NCI-H2227 (cell line): ENCODE data around the gene YDJC.
"Not testable (repeated sequence)": the region's sequence is repeated elsewhere in the genome, so short reads cannot be mapped to it uniquely, and the experiment has no call there.

ENCODE experiments used
- DNase-seq: peaks from one replicate; lab custom pipeline; 2025; ENCODE audit not compliant: unreplicated experiment; lab: John Stamatoyannopoulos, UW

The YDJC gene

DNA sequence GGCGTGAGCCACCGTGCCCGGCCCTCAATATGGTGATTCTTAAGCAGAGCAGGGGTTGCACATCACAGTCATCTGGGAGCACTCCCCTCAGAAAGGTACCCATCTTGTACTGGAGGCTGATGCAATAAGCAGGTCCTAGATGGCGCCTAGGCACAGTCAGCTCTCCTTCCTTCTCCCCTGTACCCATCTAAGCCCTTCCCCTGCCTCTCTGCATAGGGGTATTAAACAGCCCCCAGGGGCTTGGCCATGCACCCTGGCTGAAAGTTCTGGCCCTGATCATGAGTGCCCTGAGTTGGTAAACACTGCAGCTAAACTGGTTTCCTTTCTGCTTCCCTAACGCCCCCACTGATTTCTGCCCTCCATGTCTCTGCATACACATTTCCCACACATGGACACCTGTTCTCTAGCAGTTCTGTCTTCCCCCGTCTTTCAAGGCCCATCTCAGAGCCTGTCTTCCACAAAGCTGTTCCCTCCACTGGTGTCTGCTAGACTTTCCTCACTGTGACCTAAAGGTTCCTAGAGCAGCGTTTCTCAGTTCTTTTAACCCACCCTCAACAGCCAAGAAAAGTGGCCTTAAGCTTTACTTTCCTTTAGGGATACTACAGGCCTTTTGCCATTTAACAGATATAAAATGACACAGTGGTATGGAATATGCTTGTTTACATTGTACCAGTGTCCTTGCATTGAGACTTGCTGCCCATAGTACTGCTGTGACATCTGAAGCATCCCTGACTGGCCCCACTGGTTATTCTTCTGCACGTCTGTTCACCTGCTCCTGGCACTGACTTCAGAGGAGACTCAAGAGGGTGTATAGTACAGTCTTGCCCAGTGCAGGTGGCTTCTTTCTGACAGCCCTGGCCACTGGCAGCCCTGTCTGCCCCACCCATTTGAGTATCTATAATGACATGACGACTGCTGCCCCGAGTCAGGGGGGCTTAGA, 46.8 kb downstream of the YDJC start:
- no peak for DNase-seq

GRCh38 chr22:21581009-21581713, 48.7 kb downstream of the YDJC start:
- DNase-seq: not testable (repeated sequence)

DNA sequence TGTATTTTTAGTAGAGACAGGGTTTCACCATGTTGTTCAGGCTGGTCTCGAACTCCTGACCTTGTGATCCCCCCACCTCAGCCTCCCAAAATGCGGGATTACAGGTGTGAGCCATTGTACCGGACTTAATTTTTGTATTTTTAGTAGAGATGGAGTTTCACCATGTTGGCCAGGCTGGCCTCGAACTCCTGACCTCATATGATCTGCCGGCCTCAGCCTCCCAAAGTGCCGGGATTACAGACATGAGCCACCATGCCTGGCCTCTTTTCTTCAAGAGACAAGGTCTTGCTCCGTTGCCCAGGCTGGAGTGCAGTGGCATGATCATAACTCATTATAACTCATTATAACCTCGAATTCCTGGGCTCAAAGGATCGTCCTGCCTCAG, 49.2 kb downstream of the YDJC start:
- DNase-seq: not testable (repeated sequence)

DNA sequence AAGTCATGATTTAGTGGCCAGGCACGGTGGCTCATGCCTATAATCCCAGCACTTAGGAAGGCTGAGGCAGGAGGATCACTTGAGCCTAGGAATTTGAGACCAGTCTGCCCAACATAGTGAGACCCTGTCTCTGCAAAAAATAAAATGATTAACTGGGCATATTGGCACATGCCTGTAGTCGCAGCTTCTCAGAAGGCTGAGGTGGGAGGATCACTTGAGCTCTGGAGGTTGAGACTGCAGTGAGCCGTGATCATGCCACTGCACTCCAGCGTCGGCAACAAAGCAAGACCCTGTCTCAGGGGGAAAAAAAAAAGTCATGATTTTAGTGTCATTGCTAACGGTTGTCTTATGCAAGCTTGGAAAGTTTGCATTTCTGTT, 50.4 kb downstream of the YDJC start:
- no peak for DNase-seq
